Measurements from ENCODE around the gene PI4K2A. TPM values are rescaled to one million over a fixed set of nuclear protein-coding genes. Genes with fewer than 3 reads are reported as not detected.

Gene PI4K2A
- total RNA-seq (2014; rRNA removed; shearing (Covaris generic)) = 23.1 and 28.7 TPM in 2 replicates
- polyA plus RNA-seq (2016; fragmentation: Nextera tagmentation; extraction: Ambion mirVana) = 16.1 and 16.6 TPM in 2 replicates

GRCh38 chr10:97640174-97640867, at the start of gene PI4K2A:
TSS of gene PI4K2A (plus strand) at chr10:97640671. CDS start at chr10:97640743, 72 bp downstream.
- Histone ChIP-seq H3K79me2 (ENCODE audit: insufficient read depth) (peaks cover 44% of the 10 kb centered on the region), H3K36me3 (ENCODE audit: low read depth) (peaks cover 9% of the 10 kb centered on the region), H2AFZ (peak within 1 kb of the TSS; percentile 62), H3K9me3 (ENCODE audit: low read depth) (no peaks in the 10 kb centered on the region), H3K4me3 (peak within 1 kb of the TSS; percentile 85), H3F3A (ENCODE audit: insufficient read depth) (peaks cover 22% of the 10 kb centered on the region), H4K20me1 (ENCODE audit: insufficient read depth) (no peaks in the 10 kb centered on the region), H3K4me2 (ENCODE audit: unreplicated experiment) (peak within 1 kb of the TSS; percentile 91), H3K9me2 (ENCODE audit: insufficient read depth) (no peaks in the 10 kb centered on the region), H3K4me1 (ENCODE audit: insufficient read depth) (peaks cover 11% of the 10 kb centered on the region), H3K27ac (peak within 1 kb of the TSS; percentile 85), H3K9ac (peak within 1 kb of the TSS; percentile 92), H3K27me3 (replicated peaks; ENCODE audit: insufficient read depth) (no peaks in the 10 kb centered on the region)
- DNase-seq = peak; percentile 100
- TF ChIP-seq EZH2 (IDR thresholded peaks at IDR 0.05; ENCODE audit: insufficient read depth, poor library complexity, severe bottlenecking) (no peak), EZH2phosphoT487 (IDR thresholded peaks at IDR 0.05; ENCODE audit: insufficient read depth, low read depth) (no peak)
- WGBS, 2 experiments (ENCODE audit: low coverage in 1 of 2, low lambda C conversion rate in 2 of 2, missing lambda C conversion rate in 2 of 2) = 4% methylated on average over 40 to 54 of the region's 54 CpGs
- in situ Hi-C loops (cut with MboI) = no loop called here

GRCh38 chr10:97590748-97591495, 49.5 kb upstream of the PI4K2A start:
- Histone ChIP-seq H3K9me2 (ENCODE audit: insufficient read depth) (no peaks in the 10 kb centered on the region), H3K27me3 (replicated peaks; ENCODE audit: insufficient read depth) (no peaks in the 10 kb centered on the region), H3K4me1 (ENCODE audit: insufficient read depth) (peaks cover 5% of the 10 kb centered on the region), H4K20me1 (ENCODE audit: insufficient read depth) (no peaks in the 10 kb centered on the region), H2AFZ (no peak overlapping the region), H3K36me3 (ENCODE audit: low read depth) (no peaks in the 10 kb centered on the region), H3K27ac (no peak overlapping the region), H3K4me3 (no peak overlapping the region), H3K9me3 (ENCODE audit: low read depth) (no peaks in the 10 kb centered on the region), H3K79me2 (ENCODE audit: insufficient read depth) (no peaks in the 10 kb centered on the region), H3F3A (ENCODE audit: insufficient read depth) (peaks cover 9% of the 10 kb centered on the region), H3K9ac (no peak overlapping the region), H3K4me2 (ENCODE audit: unreplicated experiment) (no peak overlapping the region)
- no peak for DNase-seq
- TF ChIP-seq EZH2phosphoT487 (IDR thresholded peaks at IDR 0.05; ENCODE audit: insufficient read depth, low read depth) (no peak), EZH2 (IDR thresholded peaks at IDR 0.05; ENCODE audit: insufficient read depth, poor library complexity, severe bottlenecking) (no peak)
- in situ Hi-C loops (cut with MboI) = no loop called here
- WGBS, 2 experiments (ENCODE audit: low coverage in 1 of 2, low lambda C conversion rate in 2 of 2, missing lambda C conversion rate in 2 of 2) = 60 to 73% methylated on average over 5 of the region's 5 CpGs

- Histone ChIP-seq H3F3A (ENCODE audit: insufficient read depth) (peaks cover 33% of the 10 kb centered on the region), H3K27me3 (replicated peaks; ENCODE audit: insufficient read depth) (no peaks in the 10 kb centered on the region), H3K4me1 (ENCODE audit: insufficient read depth) (peaks cover 26% of the 10 kb centered on the region), H3K36me3 (ENCODE audit: low read depth) (no peaks in the 10 kb centered on the region), H3K9me3 (ENCODE audit: low read depth) (no peaks in the 10 kb centered on the region), H3K27ac (no peak overlapping the region), H3K4me3 (no peak overlapping the region), H3K9me2 (ENCODE audit: insufficient read depth) (no peaks in the 10 kb centered on the region), H4K20me1 (ENCODE audit: insufficient read depth) (no peaks in the 10 kb centered on the region), H3K4me2 (ENCODE audit: unreplicated experiment) (no peak overlapping the region), H3K9ac (no peak overlapping the region), H2AFZ (no peak overlapping the region), H3K79me2 (ENCODE audit: insufficient read depth) (no peaks in the 10 kb centered on the region)
- in situ Hi-C loops (cut with MboI) = no loop called here
- WGBS, 2 experiments (ENCODE audit: low coverage in 1 of 2, low lambda C conversion rate in 2 of 2, missing lambda C conversion rate in 2 of 2) = 39 to 41% methylated on average over 4 of the region's 4 CpGs
- peak; percentile 32 for DNase-seq
- TF ChIP-seq EZH2phosphoT487 (IDR thresholded peaks at IDR 0.05; ENCODE audit: insufficient read depth, low read depth) (no peak), EZH2 (IDR thresholded peaks at IDR 0.05; ENCODE audit: insufficient read depth, poor library complexity, severe bottlenecking) (no peak)
Measured at GRCh38 chr10:97593421-97593820, 47.0 kb upstream of the PI4K2A start.

GRCh38 chr10:97596101-97597082, 44.1 kb upstream of the PI4K2A start:
- TF ChIP-seq EZH2phosphoT487 (IDR thresholded peaks at IDR 0.05; ENCODE audit: insufficient read depth, low read depth) (no peak), EZH2 (IDR thresholded peaks at IDR 0.05; ENCODE audit: insufficient read depth, poor library complexity, severe bottlenecking) (no peak)
- H3K9ac ChIP-seq = peak overlapping the region; percentile 64
- in situ Hi-C loops (cut with MboI) = no loop called here
- 4 to 9% methylated on average over 10 of the region's 10 CpGs for WGBS, 2 experiments (ENCODE audit: low coverage in 1 of 2, low lambda C conversion rate in 2 of 2, missing lambda C conversion rate in 2 of 2)
- no peaks in the 10 kb centered on the region for H4K20me1 ChIP-seq (ENCODE audit: insufficient read depth)
- H3K4me3 ChIP-seq = peak overlapping the region; percentile 41; the same call in 1 of the 2 replicates
- H3K9me2 ChIP-seq (ENCODE audit: insufficient read depth) = no peaks in the 10 kb centered on the region
- peak overlapping the region; percentile 70 for H3K4me2 ChIP-seq (ENCODE audit: unreplicated experiment)
- H3F3A ChIP-seq (ENCODE audit: insufficient read depth) = peaks cover 33% of the 10 kb centered on the region
- no peaks in the 10 kb centered on the region for H3K79me2 ChIP-seq (ENCODE audit: insufficient read depth)
- no peaks in the 10 kb centered on the region for H3K27me3 ChIP-seq (replicated peaks; ENCODE audit: insufficient read depth)
- H2AFZ ChIP-seq = peak overlapping the region; percentile 10; the same call in 1 of the 2 replicates
- H3K36me3 ChIP-seq (ENCODE audit: low read depth) = no peaks in the 10 kb centered on the region
- H3K4me1 ChIP-seq (ENCODE audit: insufficient read depth) = peaks cover 26% of the 10 kb centered on the region
- H3K27ac ChIP-seq = peak overlapping the region; percentile 91
- peak; percentile 96 for DNase-seq
- no peaks in the 10 kb centered on the region for H3K9me3 ChIP-seq (ENCODE audit: low read depth)
